NCI-H748 (cell line): ENCODE data around the gene SLC39A9.

Experiments
- DNase-seq: peaks from one replicate; lab custom pipeline; 2025; ENCODE audit not compliant: unreplicated experiment; lab: John Stamatoyannopoulos, UW

Gene SLC39A9

GRCh38 chr14:69499436-69499835, 100.9 kb downstream of the SLC39A9 start:
- no peak for DNase-seq

GRCh38 chr14:69500096-69500495, 101.6 kb downstream of the SLC39A9 start:
- no peak for DNase-seq

- DNase-seq, result no peak
These were observed 102.2 kb downstream of the SLC39A9 start for GRCh38 chr14:69500736-69501135.

- DNase-seq, result no peak
These were observed 102.9 kb downstream of the SLC39A9 start for GRCh38 chr14:69501423-69501838.

GRCh38 chr14:69504775-69505174, 106.3 kb downstream of the SLC39A9 start:
- no peak for DNase-seq

- DNase-seq, result no peak
These were observed 107.1 kb downstream of the SLC39A9 start for GRCh38 chr14:69505338-69506240.

GRCh38 chr14:69506241-69506595, 107.7 kb downstream of the SLC39A9 start:
- DNase-seq, result no peak
